GM18499 (cell line): ENCODE data around the gene SNRPF.

Experiments used
- ATAC-seq: cut with Tn5 transposase; IDR thresholded peaks from one replicate; pipeline ENCODE4 v1.9.1; 2021; ENCODE audit warnings: moderate number of reproducible peaks; ENCODE audit not compliant: insufficient read depth, unreplicated experiment

Gene SNRPF

GRCh38 chr12:95857799-95858198 is 953 bp upstream of the SNRPF start:
- no peak for ATAC-seq

- no peak for ATAC-seq
Observed at GRCh38 chr12:95859344-95859816, 628 bp downstream of the SNRPF start.

- no peak for ATAC-seq
Observed at GRCh38 chr12:95859947-95860850, 1.4 kb downstream of the SNRPF start.

GRCh38 chr12:95862038-95862437 is 3.3 kb downstream of the SNRPF start:
- no peak for ATAC-seq

GRCh38 chr12:95863337-95863736 is 4.6 kb downstream of the SNRPF start:
- no peak for ATAC-seq

GRCh38 chr12:95870897-95871296 is 12.1 kb downstream of the SNRPF start:
- no peak for ATAC-seq

GRCh38 chr12:95874452-95874851 is 15.7 kb downstream of the SNRPF start:
- ATAC-seq = no peak

GRCh38 chr12:95877622-95878021 is 18.9 kb downstream of the SNRPF start:
- no peak for ATAC-seq

GRCh38 chr12:95880895-95881294 is 22.1 kb downstream of the SNRPF start:
- ATAC-seq = no peak

GRCh38 chr12:95881331-95881955 is 22.7 kb downstream of the SNRPF start:
- no peak for ATAC-seq

GRCh38 chr12:95882080-95882479 is 23.3 kb downstream of the SNRPF start:
- ATAC-seq = no peak

- no peak for ATAC-seq
Observed at GRCh38 chr12:95882873-95883272, 24.1 kb downstream of the SNRPF start.

- ATAC-seq = no peak
Observed at GRCh38 chr12:95884998-95885397, 26.2 kb downstream of the SNRPF start.

GRCh38 chr12:95887311-95887710 is 28.6 kb downstream of the SNRPF start:
- ATAC-seq = no peak

GRCh38 chr12:95890958-95891357 is 32.2 kb downstream of the SNRPF start:
- ATAC-seq = no peak

GRCh38 chr12:95896846-95897245 is 38.1 kb downstream of the SNRPF start:
- no peak for ATAC-seq

GRCh38 chr12:95898081-95898480 is 39.3 kb downstream of the SNRPF start:
- no peak for ATAC-seq

- ATAC-seq = no peak
Observed at GRCh38 chr12:95908573-95908972, 49.8 kb downstream of the SNRPF start.

GRCh38 chr12:95909871-95910270 is 51.1 kb downstream of the SNRPF start:
- no peak for ATAC-seq
